NCI-H1436 (cell line): ENCODE results near the gene UBE2D3.

Experiments used
- DNase-seq: peaks from one replicate; lab custom pipeline; 2025; lab: John Stamatoyannopoulos, UW

UBE2D3 gene

DNA sequence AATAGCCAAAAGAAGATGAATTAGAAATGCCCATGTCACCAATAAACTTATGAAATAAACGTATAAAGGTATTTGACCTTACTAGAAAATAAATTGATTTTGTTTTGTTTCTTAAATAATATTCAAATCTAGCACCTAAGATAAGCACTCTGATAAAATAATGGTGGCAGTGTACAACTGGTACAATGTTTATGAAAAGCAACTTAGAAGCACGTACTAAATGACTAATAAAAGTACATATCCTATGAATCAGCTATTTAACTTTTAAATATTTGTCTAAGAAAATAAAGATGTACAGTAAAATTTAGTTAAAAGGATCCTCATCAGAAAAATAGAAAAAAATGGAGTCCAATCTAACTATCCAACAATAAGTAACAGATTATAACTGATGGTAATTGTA is 73.3 kb downstream of the UBE2D3 start:
- DNase-seq, result no peak

DNA sequence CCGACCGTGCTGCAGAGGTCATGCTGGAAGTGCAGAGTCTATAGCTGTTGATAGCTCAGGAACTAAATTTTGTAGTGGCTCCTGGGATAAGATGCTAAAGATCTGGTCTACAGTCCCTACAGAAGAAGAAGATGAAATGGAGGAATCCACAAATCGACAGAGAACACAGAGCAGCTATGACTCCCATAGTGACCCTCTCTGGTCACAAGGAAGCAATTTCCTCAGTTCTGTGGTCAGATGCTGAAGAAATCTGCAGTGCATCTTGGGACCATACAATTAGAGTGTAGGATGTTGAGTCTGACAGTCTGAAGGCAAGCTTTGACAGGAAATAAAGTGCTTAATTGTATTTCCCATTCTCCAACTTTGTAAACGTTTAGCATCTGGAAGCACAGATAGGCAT is 75.4 kb downstream of the UBE2D3 start:
- DNase-seq, result no peak
